NCI-H2029 treated with DMSO at 0.1 percent for 48 hours (cell line): ENCODE data around the gene LRRC52.

ENCODE experiments used
- DNase-seq: peaks from one replicate; lab custom pipeline; 2025; lab: John Stamatoyannopoulos, UW

Gene LRRC52, protein sequence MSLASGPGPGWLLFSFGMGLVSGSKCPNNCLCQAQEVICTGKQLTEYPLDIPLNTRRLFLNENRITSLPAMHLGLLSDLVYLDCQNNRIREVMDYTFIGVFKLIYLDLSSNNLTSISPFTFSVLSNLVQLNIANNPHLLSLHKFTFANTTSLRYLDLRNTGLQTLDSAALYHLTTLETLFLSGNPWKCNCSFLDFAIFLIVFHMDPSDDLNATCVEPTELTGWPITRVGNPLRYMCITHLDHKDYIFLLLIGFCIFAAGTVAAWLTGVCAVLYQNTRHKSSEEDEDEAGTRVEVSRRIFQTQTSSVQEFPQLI

DNA sequence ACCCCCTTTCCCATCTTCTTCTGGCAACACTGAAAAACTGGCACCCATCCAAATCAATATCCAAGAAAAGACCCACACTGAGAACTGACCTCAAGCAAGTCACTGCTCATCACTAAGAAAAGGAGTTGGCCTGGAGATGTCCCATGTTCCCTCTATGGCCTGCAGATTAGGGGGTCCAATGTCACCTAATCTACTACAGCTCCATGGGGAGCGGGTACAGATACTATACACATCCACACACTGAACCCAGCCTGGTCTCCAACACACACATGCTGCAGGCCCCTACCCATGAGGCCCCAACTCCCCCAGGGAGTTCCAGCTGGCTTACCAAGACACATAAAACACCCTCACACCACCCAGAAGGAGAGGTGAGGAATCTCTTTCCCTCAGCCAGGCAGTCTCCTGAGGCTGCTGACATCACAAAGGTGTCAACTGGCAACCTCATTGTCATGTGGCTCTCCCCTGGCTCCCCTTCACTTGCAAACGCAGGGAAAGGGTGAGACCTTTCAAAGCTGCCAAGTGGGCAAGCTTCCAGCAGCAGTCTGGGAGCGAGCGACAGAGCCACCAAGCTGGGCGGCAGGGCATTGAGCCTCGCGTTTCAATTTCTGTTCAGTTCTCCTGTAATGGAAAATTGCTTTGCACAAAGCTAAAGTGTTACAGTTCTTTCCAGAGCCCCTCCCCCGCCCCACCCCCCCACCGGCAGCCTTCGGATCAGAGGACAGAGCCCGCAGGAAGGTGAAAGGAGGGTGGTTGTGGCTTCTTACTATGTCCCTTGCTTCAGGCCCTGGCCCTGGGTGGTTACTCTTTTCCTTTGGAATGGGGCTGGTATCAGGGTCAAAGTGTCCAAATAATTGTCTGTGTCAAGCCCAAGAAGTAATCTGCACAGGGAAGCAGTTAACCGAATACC, at the start of gene LRRC52:
Gene LRRC52 (plus strand): TSS at position 469 of the 907 bp plus-strand sequence. CDS start 297 bp downstream, at position 766.
- DNase-seq: peak; percentile 72

GRCh38 chr1:165494949-165495857, 48.6 kb upstream of the LRRC52 start:
- DNase-seq: no peak

DNA sequence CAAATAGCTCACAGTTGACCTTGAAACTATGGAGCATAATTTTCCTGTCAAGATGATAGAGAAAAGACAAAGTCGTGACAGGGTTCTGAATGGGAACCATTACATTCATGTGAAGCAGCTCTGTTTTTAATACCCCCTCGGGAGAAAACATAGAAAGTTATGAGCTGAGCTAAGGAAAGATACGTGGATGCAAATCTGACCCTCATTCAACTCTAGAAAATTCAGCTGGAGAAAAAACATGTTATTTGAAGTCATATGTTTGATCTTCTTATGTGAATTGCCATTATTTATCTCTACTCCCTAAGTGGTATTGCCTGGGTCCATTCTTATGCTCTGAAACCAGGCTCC, 48.0 kb upstream of the LRRC52 start:
- DNase-seq: no peak

GRCh38 chr1:165496501-165496900, 47.3 kb upstream of the LRRC52 start:
- no peak for DNase-seq

DNA sequence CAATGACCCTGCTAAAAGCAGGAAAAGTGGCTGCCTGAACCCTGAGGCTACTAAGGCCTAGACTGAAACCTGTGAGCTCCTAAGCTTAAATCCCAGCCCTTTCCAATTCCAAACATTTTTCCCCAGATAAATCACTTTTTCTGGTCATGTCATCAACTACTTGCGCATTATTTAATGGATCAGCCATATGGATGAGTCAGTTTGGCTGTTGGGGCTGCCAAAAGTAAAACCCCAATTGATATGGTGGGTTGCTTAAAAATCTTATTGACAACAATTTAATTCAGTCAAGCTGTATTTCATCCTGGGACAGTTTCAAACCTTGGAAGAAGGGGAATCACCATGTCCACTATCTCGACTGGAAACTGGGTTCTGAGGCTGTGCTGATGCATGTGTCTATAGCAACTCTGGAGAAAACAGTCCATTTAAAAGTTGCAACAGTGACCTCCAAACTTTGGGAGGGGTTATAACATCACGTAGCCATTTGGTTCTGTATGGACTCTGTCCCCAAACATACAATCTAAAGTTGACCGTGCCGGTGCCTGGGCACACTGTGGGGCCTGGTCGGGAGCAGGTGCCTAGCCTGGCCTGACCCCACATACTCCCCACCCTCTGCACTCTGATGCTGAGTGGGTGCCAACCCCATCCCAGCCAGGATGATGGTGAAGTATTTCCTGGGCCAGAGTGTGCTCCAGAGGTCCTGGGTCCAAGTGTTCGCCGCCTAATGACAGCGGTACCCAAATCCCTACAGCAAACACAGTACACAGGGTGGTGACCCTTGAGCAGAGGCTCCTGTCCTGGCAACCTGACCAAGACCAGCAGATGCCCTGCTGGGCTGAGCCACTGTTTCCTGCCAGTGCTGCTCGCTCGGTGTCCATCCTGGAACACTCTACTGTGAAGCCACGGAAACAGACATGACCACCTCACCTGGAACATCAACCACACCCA, 46.5 kb upstream of the LRRC52 start:
- no peak for DNase-seq

DNA sequence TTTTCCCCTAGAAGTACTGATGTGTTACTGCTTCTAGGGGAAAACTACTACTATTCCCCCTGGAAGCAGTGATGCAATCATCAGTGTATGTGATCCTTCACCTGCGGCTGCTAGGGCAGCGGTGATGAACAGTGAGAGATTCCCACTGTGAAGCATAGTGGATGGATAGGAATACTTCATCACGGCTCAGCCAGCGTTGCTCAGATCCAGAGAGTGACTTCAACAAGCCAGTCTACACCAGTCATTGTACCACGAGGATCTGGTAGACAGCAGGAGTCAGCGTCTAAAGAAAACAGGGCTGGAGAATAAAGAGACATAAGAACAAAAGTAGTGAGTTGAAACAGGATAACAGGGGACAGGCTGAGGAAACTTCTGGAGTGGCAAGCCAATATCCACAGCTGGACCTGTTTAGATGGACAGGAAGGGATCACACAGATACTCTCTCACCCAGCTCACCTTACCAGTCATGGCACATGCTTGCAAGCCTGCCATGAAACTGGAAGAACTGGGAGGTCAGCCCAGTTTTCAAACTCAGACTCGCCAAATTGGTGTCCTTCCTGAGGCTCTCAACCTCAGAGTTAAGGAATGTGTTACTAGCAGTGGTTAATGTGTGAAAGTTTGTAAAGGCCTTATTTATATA, 42.4 kb upstream of the LRRC52 start:
- DNase-seq: no peak

- no peak for DNase-seq
These were observed 41.8 kb upstream of the LRRC52 start for GRCh38 chr1:165501970-165502348.

DNA sequence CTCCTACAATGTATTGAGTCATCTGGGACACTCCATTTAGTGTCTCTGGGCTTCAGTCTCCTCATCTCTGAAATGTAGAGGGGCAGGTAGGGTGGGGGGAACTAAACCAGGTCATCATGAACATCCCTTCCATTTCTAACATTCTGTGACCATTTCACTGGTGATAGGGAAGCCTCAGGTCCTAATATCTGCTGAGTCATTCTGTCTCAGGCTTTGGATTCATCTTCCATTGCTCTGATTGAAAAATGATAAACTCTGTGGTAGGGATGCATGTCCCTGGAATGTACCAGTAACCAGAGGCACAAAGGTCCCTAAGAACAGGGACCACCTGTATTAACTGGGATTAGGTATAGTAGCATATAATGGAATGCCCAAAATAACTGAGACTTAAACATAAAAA, 36.2 kb upstream of the LRRC52 start:
- DNase-seq: no peak

DNA sequence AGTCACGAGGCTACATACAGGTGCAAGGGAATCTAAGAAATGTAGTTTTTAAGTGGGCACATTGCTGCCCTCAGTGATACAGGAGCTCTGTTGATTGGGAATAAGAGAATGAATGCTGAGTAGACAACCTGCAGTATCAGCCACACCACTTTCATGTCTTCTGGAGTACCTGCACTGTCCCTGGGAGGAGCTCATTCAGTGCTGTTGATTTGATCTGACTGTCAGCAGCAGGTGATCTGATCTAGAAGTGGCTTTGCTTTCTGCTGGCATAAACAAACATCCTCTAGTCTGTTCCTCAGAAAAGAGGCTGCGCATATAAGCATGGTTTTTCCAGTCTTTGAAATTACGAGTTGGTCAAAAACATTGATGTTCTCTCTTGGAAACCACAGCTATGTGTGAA, 35.5 kb upstream of the LRRC52 start:
- peak; percentile 38 for DNase-seq

DNA sequence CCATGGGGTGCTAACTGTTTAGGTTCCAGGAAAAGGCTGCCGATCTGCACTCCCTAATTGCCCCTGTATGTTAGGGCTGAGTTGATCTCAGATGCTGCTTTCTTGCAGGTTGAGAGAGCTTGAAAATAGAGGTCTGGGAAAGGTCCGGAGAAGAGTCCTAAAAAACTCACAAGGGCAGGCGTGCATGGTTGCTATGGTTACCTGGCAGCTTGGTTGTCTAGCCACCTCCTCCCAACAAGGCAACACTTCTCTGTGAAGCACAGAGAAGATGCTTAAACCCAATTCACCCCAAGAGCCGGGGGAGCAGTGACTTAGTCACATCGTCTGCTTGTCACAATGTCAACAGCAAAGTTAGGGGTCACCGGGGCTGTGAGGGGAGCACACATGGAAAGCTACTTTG, 31.0 kb upstream of the LRRC52 start:
- DNase-seq: no peak

DNA sequence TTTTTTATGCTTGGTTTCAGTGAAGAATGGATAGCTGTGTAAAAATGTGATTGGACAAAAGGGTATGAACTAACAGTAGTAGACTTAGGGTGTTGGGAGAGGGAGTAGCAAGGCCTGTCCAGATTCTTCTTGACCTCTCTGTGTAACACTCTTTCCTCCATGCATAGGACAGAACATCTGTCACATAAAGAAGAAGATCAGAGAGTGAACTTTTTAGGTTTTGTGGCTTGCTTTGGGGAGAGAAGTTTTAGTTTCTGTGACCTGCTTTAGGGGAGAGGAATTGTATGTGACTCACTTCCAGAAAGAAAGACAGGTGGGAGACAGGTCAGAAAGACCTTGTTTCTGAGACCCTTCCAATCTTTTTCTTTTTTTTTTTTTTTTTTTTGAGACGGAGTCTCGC, 27.3 kb upstream of the LRRC52 start:
- no peak for DNase-seq

- no peak for DNase-seq
These were observed 23.2 kb upstream of the LRRC52 start for GRCh38 chr1:165520646-165521045.

- no peak for DNase-seq
These were observed 19.0 kb upstream of the LRRC52 start for GRCh38 chr1:165524639-165525285.

GRCh38 chr1:165525708-165526107, 18.1 kb upstream of the LRRC52 start:
- no peak for DNase-seq

DNA sequence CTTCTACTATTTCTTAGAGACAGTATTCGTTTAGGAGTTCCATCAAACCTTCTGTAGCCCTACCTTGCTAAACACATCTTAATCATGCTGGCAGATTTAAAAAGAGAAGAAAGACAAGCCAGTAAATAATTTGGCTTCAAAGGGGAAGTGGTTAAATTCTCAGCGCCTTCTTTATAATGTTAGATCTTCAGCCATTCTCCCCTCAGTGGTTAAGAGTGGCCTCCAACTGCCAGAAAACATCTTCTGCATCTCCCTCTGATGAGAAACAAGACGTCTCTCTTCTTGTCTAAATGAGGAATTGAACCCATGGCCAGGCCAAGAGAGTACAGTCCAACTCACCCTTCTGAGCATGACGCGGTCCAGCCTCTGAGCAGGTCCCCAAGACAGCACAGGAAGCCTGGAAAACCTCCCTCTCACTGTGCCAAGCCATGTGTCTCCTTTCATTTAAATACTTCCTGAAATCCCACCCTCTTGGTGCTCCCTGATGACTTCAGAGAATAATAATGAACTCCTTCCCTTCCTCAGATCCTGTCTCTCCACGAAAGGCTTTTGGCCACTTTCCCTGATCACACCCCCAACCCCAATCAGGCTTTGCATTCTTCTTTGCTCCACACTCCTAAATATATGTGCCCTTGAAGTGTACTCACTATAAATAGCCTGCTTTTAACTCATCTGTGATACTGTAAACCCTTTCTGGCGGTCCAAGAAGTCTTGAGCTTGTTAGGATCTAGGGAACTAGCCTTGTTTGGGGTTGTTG, 16.4 kb upstream of the LRRC52 start:
- no peak for DNase-seq

GRCh38 chr1:165531021-165531420, 12.8 kb upstream of the LRRC52 start:
- DNase-seq: peak; percentile 45

GRCh38 chr1:165532053-165532452, 11.7 kb upstream of the LRRC52 start:
- DNase-seq: no peak

- DNase-seq: no peak
These were observed 10.5 kb upstream of the LRRC52 start for GRCh38 chr1:165533254-165533653.

- DNase-seq: no peak
These were observed 7.8 kb upstream of the LRRC52 start for GRCh38 chr1:165536016-165536415.
